Kidney (tissue), 11 donors: Measurements from ENCODE around the gene CFC1B. TPM values are rescaled to one million over a fixed set of nuclear protein-coding genes. Genes with fewer than 3 reads are reported as not detected.
"Not testable (repeated sequence)": the region's sequence is repeated elsewhere in the genome, so short reads cannot be mapped to it uniquely, and the experiment has no call there.

Experiments
- DNase-seq, 5 donors: peaks; one replicate each; pipeline ENCODE4 v3.0.0-alpha.2; 2013 to 2020
- FAIRE-seq: peaks from 2 replicates; lab custom pipeline; 2012; peaks lifted over from hg19 to GRCh38; lab: Jason Lieb, UNC
- H3K27ac ChIP-seq, 2 donors: one replicate each; pipeline ENCODE4 v1.7.0; 2013; ENCODE audit warnings: low read depth in 2 of 2, low read length in 2 of 2, inconsistent platforms in 1 of 2
- H3K27me3 ChIP-seq: one replicate; pipeline ENCODE4 v1.7.1; 2013; ENCODE audit warnings: low read length, inconsistent platforms; ENCODE audit not compliant: control insufficient read depth, insufficient read depth
- H3K36me3 ChIP-seq, 3 donors: one replicate each; pipeline versions ENCODE4 v1.7.0 to v1.7.1; 2013; ENCODE audit warnings: low read length in 3 of 3, control low read depth in 1 of 3, inconsistent platforms in 1 of 3; ENCODE audit not compliant: insufficient read depth in 3 of 3, control insufficient read depth in 2 of 3
- H3K4me1 ChIP-seq, 3 donors: one replicate each; pipeline versions ENCODE4 v1.7.0 to v1.7.1; 2013; ENCODE audit warnings: low read length in 3 of 3, inconsistent platforms in 1 of 3, low read depth in 1 of 3; ENCODE audit not compliant: control insufficient read depth in 2 of 3, insufficient read depth in 2 of 3
- H3K4me3 ChIP-seq, 3 donors: one replicate each; pipeline versions ENCODE4 v1.7.0 to v1.8.1; 2013; ENCODE audit warnings: low read length in 3 of 3, control low read depth in 1 of 3, inconsistent platforms in 1 of 3
- H3K9ac ChIP-seq, 3 donors: one replicate each; pipeline versions ENCODE4 v1.7.0 to v1.7.1; 2013; ENCODE audit warnings: low read length in 3 of 3, control low read depth in 1 of 3, inconsistent platforms in 1 of 3
- H3K9me3 ChIP-seq, 3 donors: one replicate each; pipeline versions ENCODE4 v1.7.0 to v1.7.1; 2013; ENCODE audit warnings: low read length in 3 of 3, control low read depth in 1 of 3, inconsistent platforms in 1 of 3; ENCODE audit not compliant: control insufficient read depth in 2 of 3, insufficient read depth in 1 of 3
- intact Hi-C: fragments of 100-400 bp; cut with DNase I; formaldehyde crosslinking; loops from one replicate; pipeline ENCODE4 v1.11.1; 2022
- polyA plus RNA-seq: library from polyadenylated mRNA; stranded (reverse); fragments of 350-450 nt; fragmentation: Illumina TruSeq; extraction: RNeasy Lipid Tissue Mini Kit (QIAGEN cat#74804); gene quantifications from one replicate; pipeline ENCODE4 v1.2.3, GENCODE V29; 2014; ENCODE audit warnings: low read depth, low replicate concordance; ENCODE audit not compliant: insufficient read depth
- total RNA-seq: library from RNA; stranded (reverse); fragmentation: NEBNext Ultra II Directional; extraction: Animal tissue kit (Norgen Biotek cat#: 25700); gene quantifications from one replicate; pipeline ENCODE4 v1.2.1, GENCODE V29; 2021
- donor health status: control.
- donor health status: control.
- donor health status: DM: yes; HTN: yes; CAD: no.
- donor health status: Normal renal cell carcinoma (clear cell type).

Gene CFC1B
- total and polyA plus RNA-seq, 2 donors from 2014 or later: not detected

- H3K27me3 ChIP-seq, FAIRE-seq, H3K9ac ChIP-seq, DNase-seq, H3K36me3 ChIP-seq, H3K4me1 ChIP-seq, H3K27ac ChIP-seq, H3K9me3 ChIP-seq, intact Hi-C loops, H3K4me3 ChIP-seq: not testable (repeated sequence)
Observed at GRCh38 chr2:130543785-130544528, 22.9 kb downstream of the CFC1B start.

- H3K4me1 ChIP-seq, H3K36me3 ChIP-seq, intact Hi-C loops, H3K27me3 ChIP-seq, H3K9me3 ChIP-seq, H3K27ac ChIP-seq, FAIRE-seq, DNase-seq, H3K9ac ChIP-seq, H3K4me3 ChIP-seq: not testable (repeated sequence)
Observed at GRCh38 chr2:130544978-130545377, 24.0 kb downstream of the CFC1B start.

GRCh38 chr2:130548418-130548817, 27.4 kb downstream of the CFC1B start:
- H3K36me3 ChIP-seq, intact Hi-C loops, DNase-seq, H3K9ac ChIP-seq, H3K27me3 ChIP-seq, FAIRE-seq, H3K27ac ChIP-seq, H3K4me1 ChIP-seq, H3K9me3 ChIP-seq, H3K4me3 ChIP-seq: not testable (repeated sequence)

- DNase-seq, intact Hi-C loops, H3K9me3 ChIP-seq, H3K4me3 ChIP-seq, H3K4me1 ChIP-seq, H3K9ac ChIP-seq, H3K36me3 ChIP-seq, H3K27ac ChIP-seq, FAIRE-seq, H3K27me3 ChIP-seq: not testable (repeated sequence)
Observed at GRCh38 chr2:130549475-130549874, 28.5 kb downstream of the CFC1B start.

- FAIRE-seq, DNase-seq, H3K4me1 ChIP-seq, intact Hi-C loops, H3K36me3 ChIP-seq, H3K9ac ChIP-seq, H3K27me3 ChIP-seq, H3K9me3 ChIP-seq, H3K4me3 ChIP-seq, H3K27ac ChIP-seq: not testable (repeated sequence)
Observed at GRCh38 chr2:130554178-130554577, 33.2 kb downstream of the CFC1B start.

DNA sequence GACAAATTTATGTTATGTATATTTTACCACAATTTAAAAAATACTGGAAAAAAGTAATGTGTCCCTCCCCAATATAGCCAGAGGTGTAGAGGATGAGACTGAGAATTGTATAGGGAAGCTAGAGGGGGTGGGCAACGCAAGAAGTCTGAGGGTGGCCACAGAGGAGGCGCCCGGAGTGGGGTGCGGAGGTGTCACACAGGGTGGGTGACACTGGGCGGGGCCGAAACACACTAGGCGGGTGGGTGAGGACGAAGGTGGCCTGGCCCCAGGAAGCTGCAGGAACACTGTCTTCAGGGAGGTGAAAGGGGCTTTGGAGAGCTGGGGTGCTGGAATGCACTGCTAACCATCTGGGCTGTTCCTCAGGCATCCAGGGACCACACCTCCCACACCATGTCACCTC, 35.4 kb downstream of the CFC1B start:
- H3K9ac ChIP-seq, FAIRE-seq, H3K27me3 ChIP-seq, H3K27ac ChIP-seq, H3K4me3 ChIP-seq, H3K9me3 ChIP-seq, DNase-seq, H3K36me3 ChIP-seq, H3K4me1 ChIP-seq, intact Hi-C loops: not testable (repeated sequence)

- H3K27ac ChIP-seq, DNase-seq, H3K36me3 ChIP-seq, H3K4me1 ChIP-seq, H3K4me3 ChIP-seq, FAIRE-seq, H3K9ac ChIP-seq, H3K27me3 ChIP-seq, H3K9me3 ChIP-seq, intact Hi-C loops: not testable (repeated sequence)
Observed at GRCh38 chr2:130566165-130566564, 45.1 kb downstream of the CFC1B start.

- DNase-seq, H3K9me3 ChIP-seq, H3K27me3 ChIP-seq, FAIRE-seq, H3K4me3 ChIP-seq, intact Hi-C loops, H3K27ac ChIP-seq, H3K9ac ChIP-seq, H3K4me1 ChIP-seq, H3K36me3 ChIP-seq: not testable (repeated sequence)
Observed at GRCh38 chr2:130571929-130572328, 50.9 kb downstream of the CFC1B start.
